Measurements from ENCODE around the gene PRDX1. TPM values are rescaled to one million over a fixed set of nuclear protein-coding genes. Genes with fewer than 3 reads are reported as not detected.

The PRDX1 gene
- total and polyA plus RNA-seq, 2 of the 13 experiments (the other 11 are each of a cell fraction or from before 2014, with no cell fraction given), result 761 to 1,898 TPM

DNA sequence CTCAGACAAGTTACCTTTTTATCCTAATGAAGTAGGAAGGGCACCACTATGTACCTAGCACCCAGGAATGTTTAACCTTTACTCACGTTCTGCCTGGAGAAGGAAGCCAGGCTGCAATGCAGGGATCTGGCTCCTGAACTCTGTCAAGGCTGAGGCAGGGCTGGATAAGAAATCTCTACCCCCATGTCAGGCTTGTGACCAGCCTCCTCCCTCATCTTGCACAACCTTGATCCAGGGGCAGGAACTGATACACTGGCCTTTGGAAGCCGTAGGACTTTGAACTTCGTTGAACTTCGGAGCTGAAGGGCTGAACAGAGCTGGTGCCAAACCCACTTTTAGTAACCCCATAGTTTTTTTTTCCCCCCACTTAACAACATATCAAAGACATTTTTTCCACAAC lies 20.9 kb upstream of the PRDX1 start (continued):
- TF ChIP-seq, protein P1, sequence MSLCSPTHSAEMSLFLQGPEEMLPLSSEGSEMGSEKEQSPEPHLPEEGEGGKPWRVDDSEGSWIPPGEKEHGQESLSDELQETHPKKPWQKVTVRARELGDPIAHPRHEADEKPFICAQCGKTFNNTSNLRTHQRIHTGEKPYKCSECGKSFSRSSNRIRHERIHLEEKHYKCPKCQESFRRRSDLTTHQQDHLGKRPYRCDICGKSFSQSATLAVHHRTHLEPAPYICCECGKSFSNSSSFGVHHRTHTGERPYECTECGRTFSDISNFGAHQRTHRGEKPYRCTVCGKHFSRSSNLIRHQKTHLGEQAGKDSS (CRISPR knock-in tag; IDR thresholded peaks at IDR 0.05; ENCODE audit: borderline replicate concordance, low read depth), result no peak
- TF ChIP-seq ZNF652 (CRISPR knock-in tag; IDR thresholded peaks at IDR 0.05; ENCODE audit: borderline replicate concordance, low read depth) (peak; percentile 35; the same call in 1 of the 2 replicates), DPF2 (CRISPR knock-in tag; IDR thresholded peaks at IDR 0.05; ENCODE audit: borderline replicate concordance, low read depth) (0 out of 2 replicates have a peak, but pooled peaks have one; percentile 48), ZMAT3 (CRISPR knock-in tag; conservative IDR thresholded peaks at IDR 0.05) (no peak), KDM6A (CRISPR knock-in tag; IDR thresholded peaks at IDR 0.05; ENCODE audit: low read depth) (peak; percentile 83), TBX2 (CRISPR knock-in tag; IDR thresholded peaks at IDR 0.05; ENCODE audit: borderline replicate concordance) (peak; percentile 51; the same call in 1 of the 2 replicates), FOXK1 (CRISPR knock-in tag; IDR thresholded peaks at IDR 0.05; ENCODE audit: borderline replicate concordance, low read depth) (peak; percentile 42; the same call in 1 of the 2 replicates), BCL6 (CRISPR knock-in tag; IDR thresholded peaks at IDR 0.05) (peak; percentile 81), ZNF569 (CRISPR knock-in tag; IDR thresholded peaks at IDR 0.05; ENCODE audit: borderline replicate concordance) (no peak), ZFP36L2 (CRISPR knock-in tag; IDR thresholded peaks at IDR 0.05) (no peak), CREM (IDR thresholded peaks at IDR 0.05) (peak; percentile 40; the same call in 1 of the 2 replicates), CREM (CRISPR knock-in tag; IDR thresholded peaks at IDR 0.05) (no peak), MED13 (CRISPR knock-in tag; IDR thresholded peaks at IDR 0.05) (no peak), TOPORS (CRISPR knock-in tag; IDR thresholded peaks at IDR 0.05) (no peak), NFYB (CRISPR knock-in tag; IDR thresholded peaks at IDR 0.05) (no peak), ZNF703 (CRISPR knock-in tag; IDR thresholded peaks at IDR 0.05; ENCODE audit: borderline replicate concordance) (no peak)
- TF ChIP-seq, protein P2, sequence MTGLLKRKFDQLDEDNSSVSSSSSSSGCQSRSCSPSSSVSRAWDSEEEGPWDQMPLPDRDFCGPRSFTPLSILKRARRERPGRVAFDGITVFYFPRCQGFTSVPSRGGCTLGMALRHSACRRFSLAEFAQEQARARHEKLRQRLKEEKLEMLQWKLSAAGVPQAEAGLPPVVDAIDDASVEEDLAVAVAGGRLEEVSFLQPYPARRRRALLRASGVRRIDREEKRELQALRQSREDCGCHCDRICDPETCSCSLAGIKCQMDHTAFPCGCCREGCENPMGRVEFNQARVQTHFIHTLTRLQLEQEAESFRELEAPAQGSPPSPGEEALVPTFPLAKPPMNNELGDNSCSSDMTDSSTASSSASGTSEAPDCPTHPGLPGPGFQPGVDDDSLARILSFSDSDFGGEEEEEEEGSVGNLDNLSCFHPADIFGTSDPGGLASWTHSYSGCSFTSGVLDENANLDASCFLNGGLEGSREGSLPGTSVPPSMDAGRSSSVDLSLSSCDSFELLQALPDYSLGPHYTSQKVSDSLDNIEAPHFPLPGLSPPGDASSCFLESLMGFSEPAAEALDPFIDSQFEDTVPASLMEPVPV (CRISPR knock-in tag; IDR thresholded peaks at IDR 0.05), result no peak
- TF ChIP-seq, protein P3, sequence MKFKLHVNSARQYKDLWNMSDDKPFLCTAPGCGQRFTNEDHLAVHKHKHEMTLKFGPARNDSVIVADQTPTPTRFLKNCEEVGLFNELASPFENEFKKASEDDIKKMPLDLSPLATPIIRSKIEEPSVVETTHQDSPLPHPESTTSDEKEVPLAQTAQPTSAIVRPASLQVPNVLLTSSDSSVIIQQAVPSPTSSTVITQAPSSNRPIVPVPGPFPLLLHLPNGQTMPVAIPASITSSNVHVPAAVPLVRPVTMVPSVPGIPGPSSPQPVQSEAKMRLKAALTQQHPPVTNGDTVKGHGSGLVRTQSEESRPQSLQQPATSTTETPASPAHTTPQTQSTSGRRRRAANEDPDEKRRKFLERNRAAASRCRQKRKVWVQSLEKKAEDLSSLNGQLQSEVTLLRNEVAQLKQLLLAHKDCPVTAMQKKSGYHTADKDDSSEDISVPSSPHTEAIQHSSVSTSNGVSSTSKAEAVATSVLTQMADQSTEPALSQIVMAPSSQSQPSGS (CRISPR knock-in tag; IDR thresholded peaks at IDR 0.05), result peak; percentile 63; the same call in 1 of the 2 replicates
- TF ChIP-seq, protein P4, sequence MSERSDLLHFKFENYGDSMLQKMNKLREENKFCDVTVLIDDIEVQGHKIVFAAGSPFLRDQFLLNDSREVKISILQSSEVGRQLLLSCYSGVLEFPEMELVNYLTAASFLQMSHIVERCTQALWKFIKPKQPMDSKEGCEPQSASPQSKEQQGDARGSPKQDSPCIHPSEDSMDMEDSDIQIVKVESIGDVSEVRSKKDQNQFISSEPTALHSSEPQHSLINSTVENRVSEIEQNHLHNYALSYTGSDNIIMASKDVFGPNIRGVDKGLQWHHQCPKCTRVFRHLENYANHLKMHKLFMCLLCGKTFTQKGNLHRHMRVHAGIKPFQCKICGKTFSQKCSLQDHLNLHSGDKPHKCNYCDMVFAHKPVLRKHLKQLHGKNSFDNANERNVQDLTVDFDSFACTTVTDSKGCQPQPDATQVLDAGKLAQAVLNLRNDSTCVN (CRISPR knock-in tag; IDR thresholded peaks at IDR 0.05; ENCODE audit: borderline replicate concordance), result peak; percentile 62; the same call in 1 of the 2 replicates
- TF ChIP-seq, protein P5, sequence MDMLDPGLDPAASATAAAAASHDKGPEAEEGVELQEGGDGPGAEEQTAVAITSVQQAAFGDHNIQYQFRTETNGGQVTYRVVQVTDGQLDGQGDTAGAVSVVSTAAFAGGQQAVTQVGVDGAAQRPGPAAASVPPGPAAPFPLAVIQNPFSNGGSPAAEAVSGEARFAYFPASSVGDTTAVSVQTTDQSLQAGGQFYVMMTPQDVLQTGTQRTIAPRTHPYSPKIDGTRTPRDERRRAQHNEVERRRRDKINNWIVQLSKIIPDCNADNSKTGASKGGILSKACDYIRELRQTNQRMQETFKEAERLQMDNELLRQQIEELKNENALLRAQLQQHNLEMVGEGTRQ (IDR thresholded peaks at IDR 0.05; ENCODE audit: low read depth, low read length), result no peak
- TF ChIP-seq, protein P5 (CRISPR knock-in tag; IDR thresholded peaks at IDR 0.05; ENCODE audit: borderline replicate concordance), result no peak
- TF ChIP-seq, protein P6, sequence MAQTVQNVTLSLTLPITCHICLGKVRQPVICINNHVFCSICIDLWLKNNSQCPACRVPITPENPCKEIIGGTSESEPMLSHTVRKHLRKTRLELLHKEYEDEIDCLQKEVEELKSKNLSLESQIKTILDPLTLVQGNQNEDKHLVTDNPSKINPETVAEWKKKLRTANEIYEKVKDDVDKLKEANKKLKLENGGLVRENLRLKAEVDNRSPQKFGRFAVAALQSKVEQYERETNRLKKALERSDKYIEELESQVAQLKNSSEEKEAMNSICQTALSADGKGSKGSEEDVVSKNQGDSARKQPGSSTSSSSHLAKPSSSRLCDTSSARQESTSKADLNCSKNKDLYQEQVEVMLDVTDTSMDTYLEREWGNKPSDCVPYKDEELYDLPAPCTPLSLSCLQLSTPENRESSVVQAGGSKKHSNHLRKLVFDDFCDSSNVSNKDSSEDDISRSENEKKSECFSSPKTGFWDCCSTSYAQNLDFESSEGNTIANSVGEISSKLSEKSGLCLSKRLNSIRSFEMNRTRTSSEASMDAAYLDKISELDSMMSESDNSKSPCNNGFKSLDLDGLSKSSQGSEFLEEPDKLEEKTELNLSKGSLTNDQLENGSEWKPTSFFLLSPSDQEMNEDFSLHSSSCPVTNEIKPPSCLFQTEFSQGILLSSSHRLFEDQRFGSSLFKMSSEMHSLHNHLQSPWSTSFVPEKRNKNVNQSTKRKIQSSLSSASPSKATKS (CRISPR knock-in tag; IDR thresholded peaks at IDR 0.05), result no peak

Data from HepG2 (cell line).